ENCODE data around the gene SLC17A7.
"Not testable (repeated sequence)": the region's sequence is repeated elsewhere in the genome, so short reads cannot be mapped to it uniquely, and the experiment has no call there.

The SLC17A7 gene

GRCh38 chr19:49461656-49462055, 20.3 kb upstream of the SLC17A7 start:
- TF ChIP-seq CTCF (conservative IDR thresholded peaks at IDR 0.05; ENCODE audit: control insufficient read depth, insufficient read depth, low read depth, low read length) = no peak

GRCh38 chr19:49461130-49461529, 19.8 kb upstream of the SLC17A7 start:
- H3K4me3 ChIP-seq (ENCODE audit: control insufficient read depth, low read depth, low read length); DNase-seq (ENCODE audit: low read depth): not testable (repeated sequence)

More at GRCh38 chr19:49461656-49462055, 20.3 kb upstream of the SLC17A7 start:
- DNase-seq (ENCODE audit: low read depth) = no peak
- no peak overlapping the region for H3K4me3 ChIP-seq (ENCODE audit: control insufficient read depth, low read depth, low read length)

GRCh38 chr19:49459388-49459787, 18.1 kb upstream of the SLC17A7 start:
- no peak overlapping the region for H3K4me3 ChIP-seq (ENCODE audit: control insufficient read depth, low read depth, low read length)
- no peak for DNase-seq (ENCODE audit: low read depth)
- TF ChIP-seq CTCF (conservative IDR thresholded peaks at IDR 0.05; ENCODE audit: control insufficient read depth, insufficient read depth, low read depth, low read length) = no peak

- no peak overlapping the region for H3K4me3 ChIP-seq (ENCODE audit: control insufficient read depth, low read depth, low read length)
- DNase-seq (ENCODE audit: low read depth) = no peak
- no peak for TF ChIP-seq CTCF (conservative IDR thresholded peaks at IDR 0.05; ENCODE audit: control insufficient read depth, insufficient read depth, low read depth, low read length)
These were observed 17.2 kb upstream of the SLC17A7 start for GRCh38 chr19:49458567-49458903.

- TF ChIP-seq CTCF (conservative IDR thresholded peaks at IDR 0.05; ENCODE audit: control insufficient read depth, insufficient read depth, low read depth, low read length) = no peak
- DNase-seq (ENCODE audit: low read depth) = no peak
- H3K4me3 ChIP-seq (ENCODE audit: control insufficient read depth, low read depth, low read length) = no peak overlapping the region
These were observed 15.0 kb upstream of the SLC17A7 start for GRCh38 chr19:49456326-49456725.

- DNase-seq (ENCODE audit: low read depth) = peak; percentile 42
- H3K4me3 ChIP-seq (ENCODE audit: control insufficient read depth, low read depth, low read length) = no peak overlapping the region
- TF ChIP-seq CTCF (conservative IDR thresholded peaks at IDR 0.05; ENCODE audit: control insufficient read depth, insufficient read depth, low read depth, low read length) = no peak
These were observed 14.4 kb upstream of the SLC17A7 start for GRCh38 chr19:49455773-49456172.

GRCh38 chr19:49453757-49454240, 12.5 kb upstream of the SLC17A7 start:
- TF ChIP-seq CTCF (conservative IDR thresholded peaks at IDR 0.05; ENCODE audit: control insufficient read depth, insufficient read depth, low read depth, low read length) = no peak
- DNase-seq (ENCODE audit: low read depth) = no peak
- peak overlapping the region; percentile 88 for H3K4me3 ChIP-seq (ENCODE audit: control insufficient read depth, low read depth, low read length)
